Activated naive CD8-positive, alpha-beta T cell treated with anti-CD3 and anti-CD28 coated beads, Interleukin-2, amount 50 U/mL, for 16 hours (primary cell): ENCODE results near the gene KAT2B.

Experiments
- DNase-seq: peaks from one replicate; pipeline ENCODE4 v3.0.0-alpha.2; 2020; ENCODE audit warnings: low read depth, low spot score

Gene KAT2B

DNA sequence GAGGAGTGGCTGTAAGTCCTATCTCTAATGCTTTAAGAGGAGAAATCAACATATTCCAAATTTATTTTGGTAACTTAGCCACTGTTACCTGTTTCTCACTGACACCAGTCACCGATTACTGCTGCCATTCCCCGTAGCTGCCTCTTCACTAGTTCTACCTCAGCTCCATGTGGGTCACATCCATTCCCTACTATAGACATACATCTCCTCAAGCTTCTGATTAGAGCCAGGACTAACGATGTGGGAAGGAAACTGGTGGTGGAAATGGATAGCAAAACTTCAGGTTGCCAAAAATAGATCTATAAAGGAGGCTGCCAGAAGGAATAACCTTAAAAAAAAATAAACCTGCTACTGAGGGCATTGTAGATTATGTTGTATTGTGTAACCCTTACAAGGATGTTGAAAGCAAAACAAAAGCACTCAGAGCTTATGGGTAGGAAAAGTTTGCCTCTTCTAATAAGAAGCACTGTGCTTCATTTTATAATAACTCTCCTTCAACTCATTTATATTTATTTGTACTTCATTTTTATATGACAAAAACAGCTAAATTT lies 56.0 kb downstream of the KAT2B start:
- DNase-seq, result no peak

DNA sequence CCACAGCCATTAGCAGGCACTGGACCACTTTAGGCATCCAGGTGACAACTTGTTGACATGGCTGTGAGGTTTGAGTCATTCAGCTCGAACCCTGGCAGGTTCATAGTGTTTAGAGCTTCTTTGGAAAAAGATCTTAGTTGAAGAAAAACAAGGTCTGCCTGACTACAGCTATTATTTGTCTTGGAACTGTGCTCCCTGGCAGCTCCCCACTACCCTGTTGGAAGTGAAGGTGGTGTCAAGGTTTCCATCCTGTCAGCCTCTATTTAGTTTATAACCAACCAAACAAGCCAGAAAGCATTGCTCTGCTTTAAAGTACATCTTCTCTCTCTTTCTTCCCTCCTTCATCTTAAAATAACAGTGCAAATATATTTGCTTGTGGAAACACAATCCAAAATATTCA lies 56.8 kb downstream of the KAT2B start:
- DNase-seq, result no peak

- no peak for DNase-seq
These were observed 58.8 kb downstream of the KAT2B start for GRCh38 chr3:20099060-20099459.

DNA sequence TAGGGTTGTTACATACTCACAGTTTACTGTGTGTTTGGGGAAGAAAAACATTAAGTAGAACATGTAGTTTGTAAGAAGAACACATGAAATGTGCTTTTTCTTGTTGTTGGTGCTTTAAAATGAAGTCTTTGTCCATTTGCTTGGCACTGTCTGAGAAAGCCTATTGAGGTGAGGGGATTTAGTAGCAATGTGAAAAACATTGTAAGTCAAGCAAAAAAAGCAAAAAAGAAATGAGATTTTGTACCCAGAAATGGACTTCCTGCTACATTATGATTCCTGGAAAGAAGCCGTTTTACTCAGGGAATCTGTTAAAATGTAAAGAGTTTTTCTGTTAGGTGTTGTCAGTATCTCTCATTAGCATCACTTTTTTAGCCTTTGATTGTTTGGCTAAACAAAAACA lies 59.9 kb downstream of the KAT2B start:
- DNase-seq, result no peak

DNA sequence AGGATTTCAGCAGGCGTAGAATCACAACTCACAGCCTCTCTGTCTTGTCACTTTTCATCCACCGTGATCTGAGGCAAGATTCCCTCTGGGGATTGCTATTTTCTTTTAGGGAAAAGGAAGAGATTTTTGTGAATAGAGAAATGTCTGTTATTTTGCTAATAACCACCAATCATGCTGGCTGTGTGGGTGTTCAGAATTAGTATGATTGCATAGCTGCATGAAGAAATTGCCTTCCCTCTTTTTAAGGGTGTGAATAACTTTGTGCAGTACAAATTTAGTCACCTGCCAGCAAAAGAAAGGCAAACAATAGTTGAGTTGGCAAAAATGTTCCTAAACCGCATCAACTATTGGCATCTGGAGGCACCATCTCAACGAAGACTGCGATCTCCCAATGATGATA lies 60.8 kb downstream of the KAT2B start:
- DNase-seq, result no peak

- DNase-seq, result no peak
These were observed 63.5 kb downstream of the KAT2B start for GRCh38 chr3:20103731-20104130.

GRCh38 chr3:20104167-20104661 lies 64.0 kb downstream of the KAT2B start:
- no peak for DNase-seq

DNA sequence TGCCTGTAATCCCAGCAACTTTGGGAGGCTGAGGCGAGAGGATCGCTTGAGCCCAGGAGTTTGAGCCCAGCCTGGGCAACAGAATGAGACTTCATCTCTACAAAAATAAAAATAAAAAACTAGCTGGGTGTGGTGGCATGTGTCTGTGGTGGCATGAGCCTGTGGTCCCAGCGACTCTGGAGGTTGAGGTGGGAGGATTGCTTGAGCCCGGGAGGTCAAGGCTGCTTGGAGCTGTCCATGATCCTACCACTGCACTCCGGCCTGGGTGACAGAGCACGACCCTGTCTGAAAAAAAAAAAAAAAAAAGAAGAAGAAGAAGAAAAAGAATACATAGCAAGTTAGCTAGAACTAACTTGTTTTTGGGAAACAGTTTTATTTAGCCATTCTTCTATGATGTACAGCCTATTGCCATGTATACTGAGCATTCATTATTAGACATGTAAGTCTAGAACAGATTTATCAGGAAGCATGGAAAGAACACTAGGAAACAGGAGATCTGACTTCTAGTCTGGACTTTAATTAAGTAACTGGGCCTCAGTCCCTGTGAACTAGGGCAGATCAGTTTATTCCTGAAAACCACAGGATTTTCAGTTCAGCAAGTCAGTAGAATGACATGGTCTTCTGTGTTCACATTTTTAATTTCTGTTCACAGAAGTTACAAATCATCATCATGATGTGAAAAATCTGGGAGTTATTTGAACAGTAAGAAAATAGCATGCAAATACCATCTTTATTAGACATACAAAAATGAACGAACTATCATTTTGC lies 65.5 kb downstream of the KAT2B start:
- DNase-seq, result no peak

DNA sequence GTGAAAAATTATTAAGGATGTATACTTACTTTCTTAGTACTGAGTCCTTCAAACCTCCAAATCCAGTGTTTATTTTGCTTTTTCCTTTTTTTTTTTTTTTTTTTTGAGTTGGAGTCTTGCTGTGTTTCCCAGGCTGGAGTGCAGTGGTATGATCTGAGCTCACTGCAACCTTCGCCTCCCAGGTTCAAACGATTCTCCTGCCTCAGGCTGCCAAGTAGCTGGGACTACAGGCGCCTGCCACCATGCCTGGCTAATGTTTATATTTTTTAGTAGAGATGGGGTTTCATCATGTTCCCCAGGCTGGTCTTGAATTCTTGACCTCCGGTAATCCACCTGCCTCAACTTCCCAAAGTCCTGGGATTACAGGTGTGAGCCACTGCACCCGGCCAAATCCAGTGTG lies 67.5 kb downstream of the KAT2B start:
- no peak for DNase-seq

DNA sequence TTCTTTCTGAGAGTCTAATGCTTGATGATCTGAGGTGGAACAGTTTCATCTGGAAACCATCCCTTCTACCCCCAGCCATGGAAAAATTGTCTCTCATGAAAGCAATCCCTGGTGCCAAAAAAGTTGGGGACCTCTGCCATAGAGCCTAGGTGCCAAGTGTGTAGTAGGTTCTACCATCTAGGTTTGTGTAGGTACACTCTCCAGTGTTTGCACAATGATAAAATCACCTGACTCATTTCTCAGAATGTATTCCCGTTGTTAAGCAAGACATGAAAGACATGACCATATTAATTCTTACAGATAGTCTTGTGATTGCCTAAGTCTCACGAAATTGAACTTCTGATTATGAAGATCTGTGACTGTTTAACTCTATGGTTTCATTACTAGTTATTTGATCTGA lies 68.6 kb downstream of the KAT2B start:
- no peak for DNase-seq

GRCh38 chr3:20110826-20111225 lies 70.6 kb downstream of the KAT2B start:
- DNase-seq, result no peak

DNA sequence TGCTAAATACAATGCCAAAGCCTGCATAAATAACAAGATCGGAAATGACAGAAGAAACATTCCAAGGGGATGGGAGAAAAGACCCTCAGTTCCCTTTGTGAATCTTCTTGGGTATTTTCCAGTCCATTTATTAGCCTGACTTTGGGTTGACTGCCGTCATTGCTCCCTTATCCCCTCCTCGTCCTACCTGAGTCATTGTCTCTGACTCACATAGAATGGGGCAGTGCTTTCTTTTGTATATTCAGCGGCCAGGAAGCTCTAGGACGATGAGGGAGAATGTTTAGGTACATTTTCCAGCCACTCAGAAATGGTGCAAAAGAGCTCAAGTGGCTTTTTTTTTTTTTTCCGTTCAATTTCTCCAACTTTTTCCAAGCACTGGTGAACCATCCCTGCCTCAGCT lies 71.6 kb downstream of the KAT2B start:
- DNase-seq, result no peak

GRCh38 chr3:20121088-20121487 lies 80.8 kb downstream of the KAT2B start:
- DNase-seq, result no peak

DNA sequence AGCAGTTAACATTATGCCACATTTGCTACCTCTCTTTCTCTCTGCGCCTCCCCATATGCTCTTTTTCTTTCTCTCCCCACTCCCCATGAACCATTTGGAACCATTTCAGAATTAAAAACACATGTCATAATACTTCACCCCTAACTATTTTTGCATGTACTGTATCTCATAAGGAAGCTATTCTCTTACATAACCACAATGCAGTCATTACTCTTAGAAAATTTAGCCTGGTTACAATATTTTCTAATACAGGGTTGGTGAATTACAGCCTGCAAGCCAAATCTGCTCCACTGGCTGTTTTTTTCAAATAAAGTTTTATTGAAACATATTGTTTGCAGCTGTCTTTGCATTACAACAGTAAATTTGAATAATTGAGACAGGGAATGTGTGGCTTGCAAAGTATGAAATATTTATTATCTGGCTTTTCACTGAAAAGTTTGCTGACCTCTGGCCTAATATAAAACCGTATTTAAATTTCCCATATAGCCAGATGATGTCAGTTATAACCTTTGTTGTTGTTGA lies 82.9 kb downstream of the KAT2B start:
- no peak for DNase-seq

DNA sequence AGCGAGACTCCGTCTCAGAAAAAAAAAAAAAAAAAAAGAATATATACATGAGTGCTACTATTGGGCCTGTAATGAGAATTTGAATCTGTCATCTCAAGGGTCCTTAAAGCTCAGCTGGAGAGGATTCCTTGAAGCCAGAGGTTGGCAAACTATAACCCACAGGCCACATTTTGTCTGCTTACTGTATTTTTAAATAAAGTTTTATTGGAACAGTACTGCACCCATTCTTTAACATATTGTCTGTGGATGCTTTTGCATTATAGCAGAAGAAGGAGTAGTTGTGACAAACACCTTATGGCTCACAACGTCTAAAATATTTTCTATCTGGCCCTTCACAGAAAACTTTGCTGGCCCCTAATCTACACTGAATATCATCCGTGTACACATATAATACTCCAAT lies 85.0 kb downstream of the KAT2B start:
- no peak for DNase-seq

- no peak for DNase-seq
These were observed 85.7 kb downstream of the KAT2B start for GRCh38 chr3:20125897-20126296.

- no peak for DNase-seq
These were observed 88.1 kb downstream of the KAT2B start for GRCh38 chr3:20128358-20128757.

- DNase-seq, result no peak
These were observed 89.9 kb downstream of the KAT2B start for GRCh38 chr3:20130106-20130505.

GRCh38 chr3:20136231-20136630 lies 96.0 kb downstream of the KAT2B start:
- no peak for DNase-seq

DNA sequence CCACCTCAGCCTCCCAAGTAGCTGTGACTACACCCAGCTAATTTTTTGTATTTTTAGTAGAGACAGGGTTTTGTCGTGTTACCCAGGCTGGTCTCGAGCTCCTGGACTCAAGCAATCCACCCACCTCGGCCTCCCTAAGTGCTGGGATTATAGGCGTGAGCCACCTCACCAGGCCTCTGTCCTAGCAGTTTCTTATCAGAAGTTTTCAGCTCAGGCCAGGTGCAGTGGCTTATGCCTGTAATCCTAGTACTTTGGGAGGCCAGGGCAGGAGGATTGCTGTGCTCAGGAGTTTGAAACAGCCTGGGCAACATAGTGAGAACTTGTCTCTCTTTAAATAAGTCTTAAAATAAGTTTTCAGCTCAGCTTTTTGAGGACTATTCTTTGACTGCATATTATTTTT lies 97.4 kb downstream of the KAT2B start:
- no peak for DNase-seq

- DNase-seq, result no peak
These were observed 100.6 kb downstream of the KAT2B start for GRCh38 chr3:20140881-20141280.

GRCh38 chr3:20141316-20141715 lies 101.1 kb downstream of the KAT2B start:
- no peak for DNase-seq

- DNase-seq, result no peak
These were observed 101.6 kb downstream of the KAT2B start for GRCh38 chr3:20141851-20142250.
